HG02938 (cell line): Measurements from ENCODE around the gene AK8.

ENCODE experiments used
- ATAC-seq: cut with Tn5 transposase; IDR thresholded peaks from one replicate; pipeline ENCODE4 v1.9.1; 2021; ENCODE audit warnings: mild to moderate bottlenecking, moderate library complexity; ENCODE audit not compliant: unreplicated experiment

AK8 gene, protein sequence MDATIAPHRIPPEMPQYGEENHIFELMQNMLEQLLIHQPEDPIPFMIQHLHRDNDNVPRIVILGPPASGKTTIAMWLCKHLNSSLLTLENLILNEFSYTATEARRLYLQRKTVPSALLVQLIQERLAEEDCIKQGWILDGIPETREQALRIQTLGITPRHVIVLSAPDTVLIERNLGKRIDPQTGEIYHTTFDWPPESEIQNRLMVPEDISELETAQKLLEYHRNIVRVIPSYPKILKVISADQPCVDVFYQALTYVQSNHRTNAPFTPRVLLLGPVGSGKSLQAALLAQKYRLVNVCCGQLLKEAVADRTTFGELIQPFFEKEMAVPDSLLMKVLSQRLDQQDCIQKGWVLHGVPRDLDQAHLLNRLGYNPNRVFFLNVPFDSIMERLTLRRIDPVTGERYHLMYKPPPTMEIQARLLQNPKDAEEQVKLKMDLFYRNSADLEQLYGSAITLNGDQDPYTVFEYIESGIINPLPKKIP

DNA sequence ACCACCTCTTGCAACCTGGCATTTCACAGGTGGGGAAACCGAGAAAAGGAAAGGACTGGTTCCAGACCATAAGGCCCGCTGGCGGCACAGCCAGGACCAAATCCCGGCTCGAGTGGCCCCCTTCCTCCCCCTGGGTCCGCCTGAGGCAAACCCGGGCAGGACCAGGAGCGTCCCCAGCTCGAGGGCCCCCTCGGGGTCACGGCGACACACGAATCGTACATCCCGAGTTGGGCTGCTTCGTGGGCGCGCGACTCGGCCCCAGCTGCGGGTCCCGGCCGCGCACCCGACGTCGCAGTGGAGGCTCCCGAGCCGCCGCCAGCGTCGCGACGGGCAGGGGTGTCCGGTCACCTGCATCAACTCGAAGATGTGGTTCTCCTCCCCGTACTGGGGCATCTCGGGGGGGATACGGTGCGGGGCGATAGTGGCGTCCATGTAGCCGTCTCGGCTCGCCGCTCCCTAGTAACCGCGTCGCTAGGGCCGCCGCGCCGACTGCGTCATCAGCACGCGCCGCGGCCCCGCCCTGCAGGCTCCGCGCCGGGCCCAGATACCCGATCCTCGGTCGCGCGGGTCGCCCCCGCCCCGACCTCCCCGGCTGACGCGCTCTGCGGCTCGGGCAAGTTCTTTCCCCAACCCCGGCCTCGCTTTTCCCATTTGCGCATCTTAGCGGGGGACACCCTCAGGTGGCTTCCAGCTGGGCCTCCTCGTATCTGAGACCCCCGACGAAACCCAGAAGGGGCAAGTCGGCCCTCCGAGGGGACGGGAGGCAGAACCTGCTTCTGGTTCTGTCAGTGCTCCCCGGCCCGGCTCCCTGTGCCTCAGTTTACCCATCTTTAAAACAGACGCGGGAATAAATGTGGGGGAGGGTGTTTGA is at the start of gene AK8:
AK8 (minus strand) TSS at position 461 of the 871 bp plus-strand sequence; CDS start at position 432, 29 bp downstream.
- ATAC-seq = peak; percentile 66

DNA sequence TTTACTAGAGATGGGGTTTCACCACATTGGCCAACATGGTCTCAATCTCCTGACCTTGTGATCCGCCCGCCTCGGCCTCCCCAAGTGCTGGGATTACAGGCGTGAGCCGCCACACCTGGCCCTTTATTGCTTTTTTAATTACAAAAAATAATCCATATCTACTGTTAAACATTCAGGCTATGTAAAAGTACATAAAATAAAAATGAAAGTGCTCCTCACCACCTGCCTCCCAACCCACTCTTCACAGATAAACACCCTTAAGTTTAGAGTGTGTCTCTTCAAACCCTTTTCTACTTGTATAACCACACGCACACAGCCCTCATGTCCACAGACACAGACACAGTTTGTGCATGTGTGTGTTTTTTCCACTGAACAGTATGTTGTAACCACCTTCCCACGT is 49.6 kb upstream of the AK8 start:
- no peak for ATAC-seq

DNA sequence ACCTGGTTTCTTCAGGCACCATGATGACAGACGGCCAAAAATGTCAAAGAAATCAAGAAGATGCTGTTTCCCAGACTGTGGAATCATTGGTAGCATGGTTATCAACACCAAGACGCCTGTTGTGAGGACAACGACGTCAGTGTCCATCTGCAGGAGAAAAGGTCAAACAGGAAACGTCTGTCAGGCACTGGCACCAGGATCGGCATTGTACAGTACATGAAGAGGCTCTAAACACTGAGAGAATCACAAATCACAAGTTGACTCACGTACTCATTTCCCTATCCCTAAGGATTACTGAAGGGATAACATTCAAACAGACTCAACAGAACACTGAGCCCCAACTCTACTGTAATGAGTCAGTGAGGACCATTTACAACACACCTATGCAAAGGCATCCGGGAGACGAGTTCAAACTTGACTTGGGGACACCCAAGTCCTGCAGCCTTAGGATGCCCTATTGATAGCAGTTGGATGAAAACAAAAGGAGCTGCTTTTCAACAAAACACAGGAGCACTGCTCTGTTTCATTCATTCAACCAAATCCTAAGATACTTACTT is 45.3 kb upstream of the AK8 start:
- no peak for ATAC-seq

DNA sequence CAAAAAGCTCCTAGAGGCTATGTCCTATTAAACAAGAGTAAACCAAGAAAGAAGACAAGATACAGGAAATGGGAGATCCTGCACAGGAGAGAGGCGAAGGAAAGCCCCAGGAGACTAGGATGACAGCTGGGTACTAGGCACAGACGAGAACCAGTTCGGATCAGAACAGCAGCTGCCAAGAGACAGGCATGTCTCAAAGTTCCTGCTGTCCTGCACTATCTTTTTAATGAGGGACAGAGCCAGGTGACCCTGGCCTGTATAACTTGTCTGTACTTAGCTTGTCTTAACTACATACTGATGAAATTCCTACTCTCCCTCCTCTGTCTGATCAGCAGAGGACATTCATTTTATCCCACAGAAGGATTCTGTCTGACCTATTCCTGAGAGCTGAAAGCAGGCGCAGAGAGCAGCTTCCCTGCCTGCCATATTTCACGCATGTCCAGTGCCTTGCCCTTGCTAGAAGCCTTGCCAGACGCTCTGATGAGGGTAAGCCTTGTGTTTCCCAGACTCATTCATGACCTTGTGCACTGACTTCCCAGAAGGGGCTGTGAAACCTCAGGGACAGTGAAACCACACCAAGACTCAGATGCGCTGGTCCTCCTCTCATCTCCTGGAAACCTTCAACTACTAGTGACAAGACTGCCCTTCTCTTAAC is 41.7 kb upstream of the AK8 start:
- no peak for ATAC-seq

DNA sequence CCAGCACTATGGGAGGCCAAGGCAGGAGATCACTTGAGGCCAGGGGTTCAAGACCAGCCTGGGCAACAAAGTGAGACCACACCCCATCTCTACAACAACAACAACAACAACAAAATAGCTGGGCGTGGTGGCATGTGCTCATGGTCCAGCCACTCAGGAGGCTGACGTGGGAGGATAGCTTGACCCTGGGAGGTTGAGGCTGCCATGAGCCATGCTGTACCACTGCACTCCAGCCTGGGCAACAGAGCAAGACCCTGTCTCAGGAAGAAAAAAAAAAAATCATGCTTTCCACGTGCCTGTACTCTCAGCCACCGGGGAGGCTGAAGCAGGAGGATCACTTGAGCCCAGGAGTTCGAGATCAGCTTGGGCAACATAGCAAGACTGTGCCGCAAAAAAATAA is 36.8 kb upstream of the AK8 start:
- no peak for ATAC-seq

DNA sequence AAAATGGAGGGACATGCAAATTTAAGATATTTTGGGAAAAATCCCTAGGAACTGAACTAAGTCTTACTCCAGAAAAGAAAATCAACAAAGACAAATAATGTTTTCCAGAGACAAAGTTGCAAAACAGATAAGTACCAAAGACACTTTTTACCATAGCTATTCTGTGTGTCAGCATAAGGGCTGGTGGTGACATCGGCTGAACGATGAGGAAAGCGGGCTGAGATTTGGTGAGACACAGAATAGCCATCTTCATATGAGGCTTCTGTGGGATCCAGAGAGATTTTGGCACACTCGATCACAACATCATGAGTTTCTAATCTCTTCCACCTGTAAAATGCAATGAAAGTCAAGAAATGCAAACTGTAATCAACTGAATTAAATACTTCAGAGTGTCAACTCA is 34.0 kb upstream of the AK8 start:
- no peak for ATAC-seq

DNA sequence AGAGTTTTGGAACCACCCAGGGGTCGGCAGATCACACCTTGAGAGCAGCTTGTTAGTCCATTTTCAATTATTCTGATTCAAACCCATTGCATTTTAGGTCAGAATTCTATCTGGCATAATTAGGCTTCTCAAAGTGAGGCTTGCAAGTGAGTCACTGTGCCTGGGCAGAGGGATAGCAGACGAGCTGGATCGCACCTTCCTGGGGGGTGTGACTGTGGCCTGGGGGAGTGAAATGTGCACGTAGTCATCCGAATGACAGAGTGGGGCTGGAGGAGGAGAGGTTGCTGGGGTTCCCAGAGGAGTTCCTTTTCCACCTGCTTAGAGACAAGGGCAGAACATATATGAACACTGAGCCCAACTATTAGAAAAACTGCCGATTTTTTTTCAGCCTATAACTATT is 32.3 kb upstream of the AK8 start:
- no peak for ATAC-seq

DNA sequence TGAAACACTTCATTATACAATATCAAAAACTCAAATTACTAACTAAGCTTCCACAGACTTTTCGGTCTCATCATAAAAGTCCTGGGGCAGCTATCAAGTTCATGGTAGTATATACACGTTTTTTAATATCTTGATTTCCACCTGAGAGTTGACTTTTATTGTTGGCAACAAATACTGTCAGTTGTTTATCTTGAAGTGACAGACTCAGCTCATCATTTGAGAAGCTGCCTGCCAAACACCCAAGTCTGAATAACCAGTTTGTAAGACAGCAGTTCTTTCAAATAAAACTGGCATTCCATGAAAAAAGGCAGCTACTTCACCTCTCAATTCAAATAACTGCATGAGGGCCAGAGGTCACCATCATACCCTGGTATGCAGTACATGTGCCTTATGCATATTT is 31.2 kb upstream of the AK8 start:
- ATAC-seq = no peak

DNA sequence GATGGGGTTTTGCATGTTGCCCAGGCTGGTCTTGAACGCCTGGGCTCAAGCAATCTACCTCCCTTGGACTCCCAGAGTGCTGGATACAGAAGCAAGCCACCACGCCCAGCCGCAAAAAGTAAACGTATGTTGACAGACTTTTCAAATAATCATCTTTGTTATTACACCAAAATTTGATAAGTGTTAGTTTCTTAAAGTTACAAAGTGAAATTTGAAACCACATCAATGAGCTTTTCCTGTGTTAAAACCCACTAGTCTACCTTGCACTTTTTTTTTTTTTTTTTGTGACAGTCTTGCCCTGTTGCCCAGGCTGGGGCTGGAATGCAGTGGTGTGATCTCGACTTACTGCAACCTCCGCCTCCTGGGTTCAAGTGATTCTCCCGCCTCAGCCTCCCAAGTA is 30.6 kb upstream of the AK8 start:
- no peak for ATAC-seq

DNA sequence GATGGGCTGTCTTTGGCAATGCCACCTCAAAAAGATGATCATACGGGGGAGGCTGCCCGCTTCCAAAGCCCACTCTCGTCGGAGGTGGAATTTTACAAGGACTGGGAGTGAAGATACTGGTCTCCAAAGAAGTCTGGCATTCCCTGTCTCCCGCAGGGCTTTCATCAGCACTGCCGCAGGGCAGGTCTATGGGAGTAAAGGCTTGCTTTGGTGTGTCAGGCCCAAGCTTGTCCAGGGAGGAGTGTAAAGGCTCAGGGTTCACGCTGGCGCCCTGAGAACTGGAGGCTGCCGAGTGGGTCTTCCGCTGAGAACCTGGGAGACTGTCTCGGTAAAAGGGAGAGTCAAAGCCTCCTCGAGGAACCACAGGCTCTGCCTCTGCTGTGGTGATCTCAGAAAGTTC is 27.6 kb upstream of the AK8 start:
- no peak for ATAC-seq

DNA sequence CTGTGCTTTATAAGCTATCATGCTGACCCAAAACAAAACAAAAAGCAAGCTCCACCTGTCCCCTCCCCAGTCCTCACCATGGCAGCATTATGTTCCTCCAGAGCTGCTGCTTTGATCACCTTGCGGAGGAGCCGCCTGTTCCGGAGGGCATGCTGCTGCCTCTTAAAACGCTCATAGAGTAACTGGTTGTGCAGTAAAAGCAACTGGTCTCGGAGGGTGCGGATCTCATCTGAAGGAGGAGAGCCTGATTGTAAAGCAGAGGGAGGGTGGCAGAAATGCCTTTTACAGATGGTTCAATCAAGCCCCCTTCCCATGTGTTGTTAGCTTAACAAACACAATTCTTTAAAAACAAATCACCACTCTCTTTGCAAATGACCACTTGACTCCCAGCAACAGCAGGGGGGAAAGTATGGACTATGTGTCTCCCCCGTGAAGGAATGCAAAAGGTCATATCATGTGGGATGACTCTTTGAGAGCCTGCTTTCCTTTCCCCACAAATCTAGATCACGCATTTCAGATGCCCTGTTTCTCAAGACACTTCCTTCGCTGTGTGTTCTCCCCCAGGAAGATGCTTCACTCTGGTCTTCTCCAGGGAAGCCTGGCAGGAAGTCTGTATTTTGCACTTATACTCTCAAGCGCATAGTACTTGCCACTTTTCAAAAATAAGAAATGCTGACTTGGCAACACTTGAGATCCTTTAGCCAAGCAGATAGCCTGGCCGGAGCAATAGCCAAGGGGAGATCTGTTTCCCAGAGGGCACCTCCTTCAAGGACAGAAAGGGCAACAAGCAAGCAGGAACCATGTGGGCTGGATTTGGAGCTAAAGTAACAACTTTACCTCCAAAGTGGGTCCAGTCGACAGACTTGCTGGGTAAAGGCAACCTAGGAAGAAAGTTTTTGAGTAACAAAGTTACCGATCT is 25.7 kb upstream of the AK8 start:
- ATAC-seq = no peak

DNA sequence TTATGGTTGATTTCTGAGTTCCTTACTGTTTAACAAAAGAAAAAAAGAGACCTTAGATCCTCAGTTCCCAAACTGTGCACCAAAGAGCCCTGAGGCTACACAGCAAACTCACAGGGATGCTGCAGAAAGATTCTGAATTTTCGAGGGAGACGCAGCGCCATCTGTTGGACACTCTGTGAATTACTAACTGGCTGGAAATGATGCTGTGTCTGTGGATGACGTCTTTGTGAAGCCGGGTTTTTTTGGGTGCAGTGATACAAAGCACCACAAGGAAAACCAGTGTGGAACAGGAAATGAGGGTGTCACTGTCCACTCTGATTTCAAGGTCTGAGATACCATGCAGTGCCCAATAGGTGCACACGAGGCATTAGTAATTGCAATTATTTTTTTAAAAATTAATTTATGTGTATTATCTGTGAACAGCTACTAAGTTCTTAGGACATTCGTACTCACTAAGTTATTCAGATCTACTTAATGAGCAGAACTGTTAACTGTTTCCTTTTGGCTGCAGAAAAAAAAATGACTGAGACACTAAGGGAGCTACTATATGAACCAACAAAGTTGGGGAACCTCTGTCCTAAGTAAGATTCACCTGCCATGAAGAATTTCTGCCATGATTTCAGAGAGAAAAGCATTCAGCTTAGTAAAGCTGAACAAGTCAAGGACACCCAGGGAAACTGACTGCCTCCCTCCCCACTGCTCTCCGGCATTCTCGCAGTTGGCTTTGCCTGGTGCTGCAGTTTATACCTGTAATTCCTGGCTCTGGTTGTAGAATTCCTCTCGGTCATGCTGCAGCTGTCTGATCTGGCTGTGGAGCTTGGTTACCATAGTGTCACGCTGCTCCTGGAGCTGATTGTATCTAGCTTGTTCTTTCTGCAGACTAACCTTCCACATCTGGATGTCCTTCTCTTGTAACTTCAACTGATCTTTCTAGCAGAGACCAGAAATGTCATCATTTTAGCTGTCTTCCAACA is 24.1 kb upstream of the AK8 start:
- no peak for ATAC-seq

DNA sequence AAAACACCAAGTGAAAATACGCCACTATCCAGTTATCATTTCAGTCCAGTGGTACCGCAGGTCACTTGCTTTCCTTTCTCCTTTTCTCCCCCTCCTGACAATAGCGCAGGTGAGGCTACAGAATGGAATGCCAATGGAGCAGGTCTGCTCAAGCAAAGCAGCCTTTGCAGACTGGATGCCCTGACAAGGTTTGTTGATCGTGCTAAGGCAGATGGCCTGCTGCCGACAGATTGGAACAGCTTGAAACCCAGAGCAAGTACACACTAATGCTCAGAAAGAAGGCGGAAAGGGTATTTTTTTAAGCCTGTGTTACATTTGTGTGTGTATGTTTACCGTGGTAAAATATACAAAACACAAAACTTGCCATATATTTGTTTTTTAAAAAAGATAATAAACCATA is 20.0 kb upstream of the AK8 start:
- no peak for ATAC-seq

DNA sequence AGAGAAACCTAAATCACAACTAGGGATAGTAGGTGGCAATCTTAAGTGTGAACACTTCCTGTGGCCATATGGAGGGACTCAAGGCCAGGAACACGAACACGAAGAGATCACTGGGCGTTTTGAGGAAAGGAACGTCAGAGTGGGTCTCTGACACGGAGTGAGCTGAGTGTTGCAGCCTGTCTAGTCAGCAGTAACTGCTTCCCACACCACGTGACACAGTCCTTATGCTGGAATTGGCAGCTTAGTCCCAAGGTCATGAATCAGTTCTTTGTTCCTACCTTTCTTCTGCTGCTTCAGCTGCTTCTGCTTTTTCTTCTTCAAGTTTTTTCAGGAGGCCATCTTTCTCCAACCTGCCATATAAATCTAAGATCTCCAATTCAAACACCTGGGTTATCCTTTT is 18.8 kb upstream of the AK8 start:
- no peak for ATAC-seq

DNA sequence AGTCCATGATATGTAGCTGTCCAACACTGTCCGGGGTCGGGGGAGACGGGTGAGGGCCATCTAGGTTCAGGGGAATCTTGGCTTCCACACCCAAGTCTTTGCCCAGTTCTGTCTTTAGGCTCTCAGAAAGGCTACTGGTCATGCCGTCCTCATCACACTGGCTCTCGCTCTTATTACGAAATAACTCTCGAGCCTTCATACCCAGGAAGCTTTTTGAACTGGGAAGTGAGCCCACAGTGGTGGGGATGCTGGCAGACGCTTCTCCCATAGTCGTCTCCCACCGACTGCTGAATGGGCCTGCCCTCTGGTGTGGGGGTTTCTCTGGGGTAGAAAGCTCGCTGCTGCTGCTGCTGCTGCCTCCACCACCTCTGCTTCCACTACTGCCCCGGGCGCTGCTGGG is 18.2 kb upstream of the AK8 start:
- no peak for ATAC-seq

DNA sequence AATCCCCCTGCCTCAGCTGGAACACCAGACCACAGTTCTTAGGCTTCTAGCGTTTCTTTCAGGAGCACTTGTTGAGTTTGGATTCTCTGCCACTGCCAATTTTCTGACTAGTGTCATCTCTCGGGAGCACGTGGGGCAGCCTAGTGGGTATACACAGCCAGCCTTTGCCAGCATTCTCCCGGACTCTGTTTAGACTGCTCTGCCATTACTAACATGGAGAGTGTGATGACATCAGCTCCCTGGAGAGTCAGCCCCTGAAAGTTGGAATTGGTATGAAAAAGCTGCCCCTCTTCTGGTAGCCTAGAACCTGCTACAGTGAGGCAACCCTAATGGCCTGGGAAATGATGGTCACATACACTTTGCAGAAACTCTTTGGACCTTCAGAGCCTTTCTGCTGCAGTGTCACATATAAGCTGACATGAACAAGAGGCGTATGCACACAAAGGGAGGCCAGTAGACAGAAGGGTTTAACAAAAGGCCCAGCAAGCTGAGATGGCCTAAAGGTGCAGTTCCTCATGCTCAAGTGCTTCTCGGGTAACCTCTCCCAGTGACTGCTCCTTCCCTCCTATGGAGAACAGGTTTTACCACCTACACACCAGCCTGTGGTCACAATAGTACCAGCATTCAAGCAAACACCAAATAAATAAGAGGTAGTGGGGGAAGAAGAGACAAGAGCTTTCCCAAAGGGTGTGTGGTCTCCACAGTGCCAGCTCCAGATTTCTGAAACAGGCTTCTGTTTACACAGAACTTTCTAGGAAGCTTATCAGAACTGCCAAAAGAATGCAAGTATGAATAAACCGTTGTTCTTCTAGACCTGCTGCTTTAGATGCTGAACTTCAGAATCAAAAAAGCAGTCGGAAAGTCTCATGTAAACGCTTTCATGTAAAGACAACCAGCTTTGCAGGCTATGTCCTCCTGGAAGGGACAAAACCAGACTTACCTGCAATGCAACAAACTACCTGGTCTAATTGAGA is 17.1 kb upstream of the AK8 start:
- ATAC-seq = no peak

DNA sequence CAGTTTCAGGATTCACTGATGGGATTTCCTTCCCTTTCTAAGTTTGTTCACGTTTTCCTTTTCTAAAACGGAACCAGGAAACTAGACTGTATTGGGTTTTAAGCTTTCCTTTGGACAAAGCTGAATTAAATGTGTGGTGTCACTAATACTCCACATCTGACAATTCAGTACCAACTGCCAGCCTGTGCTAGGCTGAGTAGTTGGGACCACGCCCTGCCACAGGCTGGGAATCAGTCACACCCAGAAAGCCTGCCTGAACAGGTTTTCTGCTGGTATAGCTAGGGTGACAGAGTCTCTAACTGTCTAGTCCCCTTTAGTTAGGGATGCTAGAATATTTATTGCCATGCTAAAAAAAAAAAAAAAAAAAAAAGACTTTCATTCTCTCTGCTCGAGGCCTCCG is 16.3 kb upstream of the AK8 start:
- ATAC-seq = no peak

DNA sequence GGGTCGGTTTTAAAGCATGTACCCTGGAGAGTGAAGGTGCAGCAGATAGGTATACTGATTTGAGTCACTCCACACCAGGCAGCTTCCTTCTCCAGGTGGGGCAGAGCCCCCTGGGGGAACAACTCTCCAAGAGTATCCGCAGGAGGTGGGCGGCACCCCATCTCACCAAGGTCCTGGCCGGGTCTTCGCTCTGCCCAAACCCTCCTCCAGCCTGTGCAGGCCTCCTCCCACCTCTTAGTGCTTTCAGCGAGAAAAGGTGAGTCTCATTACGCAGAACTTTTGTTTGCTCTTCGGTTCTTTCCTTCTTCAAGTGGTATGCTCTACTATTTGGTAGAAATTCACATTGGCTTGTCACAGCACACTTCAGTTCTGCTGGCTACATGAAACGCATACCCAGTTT is 14.3 kb upstream of the AK8 start:
- ATAC-seq = no peak
